Cardiac fibroblast (primary cell): ENCODE measurements around the gene USH1C.

ENCODE experiments used
- DNase-seq, 2 donors: peaks; one replicate each; pipeline versions ENCODE4 v3.0.0 to v3.0.0-alpha.2; 2010; ENCODE audit warnings: low read depth in 2 of 2
- H3K4me3 ChIP-seq, 2 donors: replicated peaks in 1 of 2; 1 replicate in 1 of 2; 2 replicates in 1 of 2; pipeline ENCODE4 v1.5.1; 2011; ENCODE audit warnings: low read depth in 2 of 2, low read length in 2 of 2, mild to moderate bottlenecking in 2 of 2, moderate library complexity in 1 of 2
- CTCF ChIP-seq: IDR thresholded peaks from one replicate; pipeline ENCODE4 v1.5.1; 2011; ENCODE audit warnings: low read depth, mild to moderate bottlenecking, low read length, inconsistent platforms

USH1C gene

GRCh38 chr11:17561526-17561925 lies 17.3 kb upstream of the USH1C start:
- no peak for TF ChIP-seq CTCF
- no peak overlapping the region for H3K4me3 ChIP-seq
- no peak for DNase-seq

GRCh38 chr11:17561111-17561415 lies 16.8 kb upstream of the USH1C start:
- no peak overlapping the region for H3K4me3 ChIP-seq
- no peak for TF ChIP-seq CTCF
- DNase-seq = no peak

GRCh38 chr11:17560281-17561110 lies 16.3 kb upstream of the USH1C start:
- H3K4me3 ChIP-seq = no peak overlapping the region
- no peak for TF ChIP-seq CTCF
- DNase-seq = no peak

GRCh38 chr11:17559341-17560087 lies 15.3 kb upstream of the USH1C start:
- no peak for DNase-seq
- no peak for TF ChIP-seq CTCF
- no peak overlapping the region for H3K4me3 ChIP-seq

- TF ChIP-seq CTCF = no peak
- H3K4me3 ChIP-seq = no peak overlapping the region
- no peak for DNase-seq
These were observed 14.7 kb upstream of the USH1C start for GRCh38 chr11:17558916-17559315.

GRCh38 chr11:17558025-17558780 lies 14.0 kb upstream of the USH1C start:
- DNase-seq = no peak
- no peak for TF ChIP-seq CTCF

More at GRCh38 chr11:17558025-17558780, 14.0 kb upstream of the USH1C start:
- no peak overlapping the region for H3K4me3 ChIP-seq
